DND-41 (cell line): Measurements from ENCODE around the gene KCNG4.

Experiments
- CTCF ChIP-seq: IDR thresholded peaks from 2 replicates; pipeline ENCODE4 v1.5.1; 2012; ENCODE audit warnings: borderline replicate concordance, low read length, moderate library complexity, mild to moderate bottlenecking; ENCODE audit not compliant: poor library complexity, severe bottlenecking; ENCODE audit errors: extremely low read depth
- EZH2 ChIP-seq: IDR thresholded peaks from 3 replicates; pipeline ENCODE4 v1.6.1; 2012; ENCODE audit warnings: borderline replicate concordance, low read depth, mild to moderate bottlenecking, moderate library complexity, low read length, inconsistent platforms; ENCODE audit not compliant: severe bottlenecking

GRCh38 chr16:84191466-84191865 lies 48.3 kb downstream of the KCNG4 start:
- no peak for TF ChIP-seq CTCF
- no peak for TF ChIP-seq EZH2
